Left lung (tissue), 10 donors: ENCODE measurements around the gene RUFY4. TPM values are rescaled to one million over a fixed set of nuclear protein-coding genes. Genes with fewer than 3 reads are reported as not detected.

Experiments used
- ATAC-seq: fragments of 200-7000 bp; cut with Tn5 transposase; one replicate; pipeline ENCODE4 v1.9.1; 2020; ENCODE audit warnings: moderate library complexity
- DNase-seq, 4 donors: peaks; one replicate each; pipeline ENCODE4 v3.0.0-alpha.2; 2013 to 2020
- H3K27ac ChIP-seq, 2 donors: fragments of 200-600 bp; sonication (generic) in 1 of 2; one replicate each; pipeline versions ENCODE4 v1.5.0 to v1.8.0; 2020 to 2021
- H3K27me3 ChIP-seq, 2 donors: fragments of 200-600 bp; sonication (generic) in 1 of 2; one replicate each; pipeline versions ENCODE4 v1.5.0 to v1.8.0; 2020 to 2021
- H3K36me3 ChIP-seq, 2 donors: fragments of 200-600 bp; sonication (generic) in 1 of 2; one replicate each; pipeline versions ENCODE4 v1.5.0 to v1.8.0; 2020 to 2021
- H3K4me1 ChIP-seq, 2 donors: fragments of 200-600 bp; one replicate each; pipeline ENCODE4 v1.8.0; 2021
- H3K4me3 ChIP-seq, 2 donors: fragments of 200-600 bp; sonication (generic) in 1 of 2; one replicate each; pipeline versions ENCODE4 v1.5.0 to v1.8.0; 2020 to 2021; ENCODE audit warnings: mild to moderate bottlenecking in 1 of 2
- H3K9me3 ChIP-seq, 2 donors: fragments of 200-600 bp; sonication (generic) in 1 of 2; one replicate each; pipeline versions ENCODE4 v1.5.0 to v1.8.0; 2020 to 2021
- intact Hi-C, 2 donors: fragments of 100-400 bp; cut with DNase I; formaldehyde crosslinking; loops; one replicate each; pipeline versions ENCODE4 v1.11.2 to v1.14.2; 2022
- polyA plus RNA-seq, 6 donors: library from polyadenylated mRNA; unstranded; fragments of 120-200 nt; gene quantifications; one replicate each; pipeline ENCODE4 v1.2.1, GENCODE V29; 2013; ENCODE audit not compliant: insufficient read length in 6 of 6
- total RNA-seq, 2 donors: library from RNA; stranded (reverse); fragmentation: NEBNext Ultra II Directional; extraction: Animal tissue kit (Norgen Biotek cat#: 25700); gene quantifications; one replicate each; pipeline ENCODE4 v1.2.1, GENCODE V29; 2021
- TF ChIP-seq, protein P1 (sequence below), 2 donors: fragments of 200-600 bp; sonication (generic) in 1 of 2; IDR thresholded peaks; one replicate each; pipeline versions ENCODE4 v1.5.0 to v1.8.0; 2021; ENCODE audit warnings: antibody characterized with exemption in 2 of 2
- donor health status: DM: no; HTN: yes; CAD: no.
- donor health status: DM: no; HTN: no; CAD: no.

Gene RUFY4
- total and polyA plus RNA-seq, 8 donors = 0.41 to 0.74 (median 0.51) TPM; not detected in 1

DNA sequence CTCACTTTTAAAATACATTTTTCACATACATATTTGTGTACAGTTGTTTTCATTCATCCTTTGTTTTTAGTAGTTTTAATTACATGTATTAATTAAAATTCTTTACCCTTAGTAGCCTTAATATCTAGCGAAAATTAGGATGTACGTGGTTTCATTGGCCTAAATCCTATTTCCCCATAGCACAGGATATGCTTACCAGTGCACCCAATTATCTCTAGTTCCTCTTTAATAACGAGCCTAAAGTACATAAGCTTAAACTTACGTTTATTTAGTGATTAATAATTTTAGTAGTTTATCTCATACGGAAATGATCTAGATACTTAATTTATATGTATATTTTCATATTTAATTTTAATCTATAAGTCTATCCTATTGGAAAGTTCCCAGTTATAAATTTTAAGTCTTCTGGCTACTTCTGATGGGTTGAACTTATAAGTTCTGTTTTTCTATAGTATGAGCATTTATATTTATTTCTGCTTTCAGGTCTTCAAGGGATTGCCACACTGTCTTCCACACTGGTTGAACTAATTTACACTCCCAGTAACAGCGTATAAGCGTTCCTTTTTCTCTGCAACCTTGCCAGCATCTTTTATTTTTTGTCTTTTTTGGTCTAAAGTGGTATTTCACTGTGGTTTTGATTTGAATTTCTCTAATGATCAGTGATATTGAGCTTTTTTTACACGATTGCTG lies 21.4 kb upstream of the RUFY4 start:
- TF ChIP-seq, protein P1, sequence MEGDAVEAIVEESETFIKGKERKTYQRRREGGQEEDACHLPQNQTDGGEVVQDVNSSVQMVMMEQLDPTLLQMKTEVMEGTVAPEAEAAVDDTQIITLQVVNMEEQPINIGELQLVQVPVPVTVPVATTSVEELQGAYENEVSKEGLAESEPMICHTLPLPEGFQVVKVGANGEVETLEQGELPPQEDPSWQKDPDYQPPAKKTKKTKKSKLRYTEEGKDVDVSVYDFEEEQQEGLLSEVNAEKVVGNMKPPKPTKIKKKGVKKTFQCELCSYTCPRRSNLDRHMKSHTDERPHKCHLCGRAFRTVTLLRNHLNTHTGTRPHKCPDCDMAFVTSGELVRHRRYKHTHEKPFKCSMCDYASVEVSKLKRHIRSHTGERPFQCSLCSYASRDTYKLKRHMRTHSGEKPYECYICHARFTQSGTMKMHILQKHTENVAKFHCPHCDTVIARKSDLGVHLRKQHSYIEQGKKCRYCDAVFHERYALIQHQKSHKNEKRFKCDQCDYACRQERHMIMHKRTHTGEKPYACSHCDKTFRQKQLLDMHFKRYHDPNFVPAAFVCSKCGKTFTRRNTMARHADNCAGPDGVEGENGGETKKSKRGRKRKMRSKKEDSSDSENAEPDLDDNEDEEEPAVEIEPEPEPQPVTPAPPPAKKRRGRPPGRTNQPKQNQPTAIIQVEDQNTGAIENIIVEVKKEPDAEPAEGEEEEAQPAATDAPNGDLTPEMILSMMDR (IDR thresholded peaks at IDR 0.05) = no peak
- Histone ChIP-seq H3K4me1 (peaks cover 0 to 15% of the 10 kb centered on the region in 2 donors), H3K27ac (peak overlapping the region in 1 of 2 donors; percentile 57), H3K36me3 (no peaks in the 10 kb centered on the region), H3K9me3 (no peaks in the 10 kb centered on the region), H3K27me3 (no peaks in the 10 kb centered on the region), H3K4me3 (no peak overlapping the region)
- peak; percentile 53 for ATAC-seq
- intact Hi-C loops = no loop called here
- DNase-seq = no peak

DNA sequence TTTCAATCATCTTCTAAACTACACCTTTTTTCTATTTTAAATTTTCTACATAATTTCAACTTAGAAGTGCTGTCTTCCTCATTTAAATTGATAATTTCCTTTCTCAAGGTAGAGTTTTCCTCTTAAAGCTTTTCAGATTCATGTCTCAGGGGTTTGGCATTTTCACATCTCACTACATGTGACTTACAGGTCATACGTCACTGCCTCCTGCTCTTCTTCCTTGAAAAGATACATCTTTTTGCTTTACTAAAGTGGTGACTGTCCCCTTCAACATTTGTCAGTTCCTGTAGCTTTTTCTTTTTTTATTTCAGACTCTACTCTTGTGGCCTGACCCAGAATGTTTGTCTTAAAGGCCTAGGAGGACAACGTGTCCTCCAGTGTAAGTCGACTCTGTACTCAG lies 17.1 kb upstream of the RUFY4 start:
- DNase-seq (no peak), ATAC-seq (no peak)
- intact Hi-C loops = no loop called here
- H3K36me3 ChIP-seq = no peaks in the 10 kb centered on the region
- H3K4me1 ChIP-seq = peaks cover 0 to 10% of the 10 kb centered on the region in 2 donors
- H3K27me3 ChIP-seq = no peaks in the 10 kb centered on the region
- H3K4me3 ChIP-seq = no peak overlapping the region
- TF ChIP-seq, protein P1 (IDR thresholded peaks at IDR 0.05) = no peak
- H3K9me3 ChIP-seq = no peaks in the 10 kb centered on the region
- H3K27ac ChIP-seq = no peak overlapping the region

DNA sequence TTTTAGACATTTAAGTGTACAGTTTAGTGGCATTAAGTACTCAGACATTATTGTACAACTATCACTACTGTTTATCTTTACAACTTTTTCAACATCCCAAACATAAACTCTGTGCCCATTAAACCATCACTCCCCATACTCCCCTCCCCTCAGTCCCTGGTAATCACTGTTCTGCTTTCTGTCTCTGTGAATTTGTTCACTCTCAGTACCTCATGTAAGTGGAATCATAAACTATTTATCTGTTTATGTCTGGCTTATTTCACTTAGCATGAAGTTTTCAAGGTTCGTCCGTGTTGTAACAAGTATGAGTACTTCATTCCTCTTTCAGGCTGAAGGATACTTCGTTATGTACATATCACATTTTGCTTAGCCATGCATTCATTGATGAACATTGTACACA lies 9.8 kb upstream of the RUFY4 start:
- DNase-seq = no peak
- H3K36me3 ChIP-seq = no peaks in the 10 kb centered on the region
- no peak overlapping the region for H3K4me3 ChIP-seq
- H3K27me3 ChIP-seq = no peaks in the 10 kb centered on the region
- no peaks in the 10 kb centered on the region for H3K9me3 ChIP-seq
- intact Hi-C loops = no loop called here
- TF ChIP-seq, protein P1 (IDR thresholded peaks at IDR 0.05) = no peak
- no peaks in the 10 kb centered on the region for H3K4me1 ChIP-seq
- no peak overlapping the region for H3K27ac ChIP-seq
- no peak for ATAC-seq

DNA sequence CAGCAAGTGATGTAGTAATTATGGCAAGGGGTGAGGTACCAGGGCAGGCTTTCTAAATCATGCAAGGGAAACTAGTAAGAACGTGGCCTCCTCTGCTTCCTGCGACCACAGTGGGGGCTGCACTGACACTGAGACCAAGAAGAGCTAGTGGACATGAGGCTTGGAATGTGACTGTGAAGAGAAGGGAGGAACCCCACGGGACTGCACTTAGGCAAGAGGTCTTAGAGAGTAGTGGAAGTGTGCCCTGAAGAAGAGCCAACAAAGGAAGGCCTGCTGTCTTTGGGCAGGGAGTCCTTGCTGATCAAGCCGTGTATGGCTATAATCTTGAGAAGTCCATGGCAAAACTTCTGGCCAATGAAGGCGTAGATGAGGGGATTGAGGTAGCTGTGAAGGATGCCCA lies 8.9 kb upstream of the RUFY4 start:
- Histone ChIP-seq H3K27me3 (no peaks in the 10 kb centered on the region), H3K27ac (no peak overlapping the region), H3K36me3 (no peaks in the 10 kb centered on the region), H3K4me1 (no peaks in the 10 kb centered on the region), H3K4me3 (no peak overlapping the region), H3K9me3 (no peaks in the 10 kb centered on the region)
- ATAC-seq (no peak), DNase-seq (no peak)
- intact Hi-C loops = loop anchor here in 1 of 2 donors (10.0 kb wide), 1 partner anchor 275 kb away; no protein-coding TSS in a partner anchor
- TF ChIP-seq, protein P1 (IDR thresholded peaks at IDR 0.05) = no peak

DNA sequence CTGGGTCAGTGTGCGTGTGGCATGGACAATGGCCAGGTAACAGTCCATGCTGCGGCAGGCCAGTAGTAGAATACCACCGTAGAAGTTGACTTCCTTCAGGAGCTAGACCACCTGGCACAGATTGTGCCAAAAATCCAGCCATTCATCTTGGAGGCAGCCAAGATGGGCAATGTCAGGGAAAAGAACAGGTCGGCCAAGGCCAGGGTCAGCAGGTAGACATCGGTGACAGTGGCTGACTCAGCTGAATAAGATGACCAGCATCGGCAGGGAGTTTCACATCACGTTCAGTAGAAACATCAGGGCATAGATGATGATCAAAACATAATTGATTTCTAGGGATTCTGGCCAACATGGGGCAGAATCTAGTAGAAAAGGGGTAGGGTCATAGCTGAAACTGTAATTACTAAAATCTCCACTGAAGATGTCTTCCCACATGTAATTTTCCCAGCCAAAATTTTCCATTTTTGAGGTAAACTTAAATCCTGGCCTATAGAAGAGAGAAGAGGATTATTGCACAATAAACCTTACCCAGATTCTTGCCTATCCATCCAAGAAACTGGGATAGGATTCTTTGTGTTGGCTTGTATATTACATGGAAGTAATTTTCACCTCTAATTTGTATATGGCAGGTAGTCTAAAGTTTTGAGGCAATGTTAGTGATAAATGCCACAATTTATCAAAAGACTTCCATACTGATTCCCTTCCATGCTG lies 7.9 kb upstream of the RUFY4 start:
- no peaks in the 10 kb centered on the region for H3K36me3 ChIP-seq
- H3K9me3 ChIP-seq = no peaks in the 10 kb centered on the region
- no peak for ATAC-seq
- DNase-seq = no peak
- TF ChIP-seq, protein P1 (IDR thresholded peaks at IDR 0.05) = no peak
- H3K4me3 ChIP-seq = no peak overlapping the region
- no peak overlapping the region for H3K27ac ChIP-seq
- H3K27me3 ChIP-seq = no peaks in the 10 kb centered on the region
- no peaks in the 10 kb centered on the region for H3K4me1 ChIP-seq
- intact Hi-C loops = loop anchor here in 1 of 2 donors (10.0 kb wide), 1 partner anchor 276 kb away; no protein-coding TSS in a partner anchor
